GM20431 (cell line): ENCODE measurements around the gene TEDC2.
"Not testable (repeated sequence)": the region's sequence is repeated elsewhere in the genome, so short reads cannot be mapped to it uniquely, and the experiment has no call there.

Source experiments
- in situ Hi-C: fragments of 300-500 bp; cut with MseI, MboI; formaldehyde crosslinking; loops from one replicate; pipeline ENCODE4 v1.15.0; 2020; ENCODE audit warnings: low sequenced_read_pairs; ENCODE audit not compliant: unreplicated experiment

TEDC2 gene

GRCh38 chr16:2459647-2460390, at the start of gene TEDC2:
Gene TEDC2, plus strand, starts transcription at chr16:2460109. Its CDS starts 36 bp downstream, at chr16:2460145.
- in situ Hi-C loops = no loop called here

GRCh38 chr16:2415085-2415484, 44.8 kb upstream of the TEDC2 start:
- in situ Hi-C loops = no loop called here

- in situ Hi-C loops = no loop called here
Measured at GRCh38 chr16:2420035-2420434, 39.9 kb upstream of the TEDC2 start.

DNA sequence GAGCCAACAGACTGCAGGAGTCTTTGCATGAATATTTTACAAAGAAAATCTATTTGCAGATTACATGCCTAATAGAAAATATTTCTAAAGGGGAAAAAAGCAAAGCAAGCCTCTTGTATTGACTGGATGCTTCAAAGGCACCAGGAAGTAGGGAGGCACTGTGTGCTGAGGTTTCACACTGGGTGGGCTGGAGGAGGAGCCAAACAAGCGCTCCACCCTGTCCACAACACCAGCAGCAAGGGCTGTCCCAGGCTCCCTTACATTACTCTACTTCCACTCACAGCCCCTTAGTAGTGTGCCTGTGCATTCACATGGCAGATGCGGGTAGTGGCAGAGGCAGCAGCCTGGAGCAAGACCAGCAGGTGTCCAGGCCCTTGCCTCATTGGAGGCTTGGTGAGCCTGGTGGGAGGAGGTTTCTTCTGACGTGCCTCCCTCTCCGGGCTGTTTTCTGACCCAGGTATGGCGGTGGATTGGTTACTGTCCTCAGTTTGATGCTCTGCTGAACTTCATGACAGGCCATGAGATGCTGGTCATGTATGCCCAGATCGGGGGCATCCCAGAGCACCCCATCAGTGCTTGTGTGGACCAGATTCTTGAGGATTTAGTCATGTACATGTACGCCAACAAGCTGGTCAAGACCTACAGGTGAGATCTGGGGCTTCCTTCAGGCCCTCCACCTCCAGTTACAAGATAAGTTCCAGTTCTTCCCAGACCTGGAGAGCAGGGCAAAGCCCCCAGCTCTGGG, 37.6 kb upstream of the TEDC2 start:
- in situ Hi-C loops = no loop called here

GRCh38 chr16:2424061-2425007, 35.6 kb upstream of the TEDC2 start:
- in situ Hi-C loops = no loop called here

GRCh38 chr16:2425008-2425518, 34.8 kb upstream of the TEDC2 start:
- in situ Hi-C loops = no loop called here

DNA sequence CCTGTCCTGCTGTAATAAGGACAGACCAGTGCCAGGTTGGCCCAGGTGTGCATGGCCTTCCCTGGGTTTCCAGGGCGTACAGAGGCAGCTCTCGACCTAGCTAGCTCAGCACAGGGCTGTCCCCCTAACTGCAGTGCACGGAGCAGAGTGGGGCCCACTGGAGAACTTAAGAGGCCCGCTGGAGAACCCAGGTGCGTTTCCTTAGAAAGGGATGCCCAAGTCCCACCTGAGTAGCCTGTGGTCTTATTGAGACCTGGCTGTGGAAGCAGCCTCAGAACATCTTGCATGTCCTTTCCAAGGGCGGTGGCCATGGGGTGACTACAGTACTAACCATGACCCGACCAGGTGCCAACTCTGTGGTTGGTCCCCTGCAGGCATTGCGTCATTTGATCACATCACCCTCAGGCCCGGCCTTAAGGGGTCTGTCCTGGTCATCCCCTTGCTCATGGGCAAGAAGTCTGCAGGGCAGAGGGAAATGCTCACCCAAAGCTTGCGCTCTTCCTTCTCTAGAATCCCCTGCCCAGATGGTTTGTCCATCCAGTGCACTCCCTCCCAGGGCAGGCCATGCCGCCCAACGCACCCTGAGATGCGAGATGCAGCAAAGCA, 34.0 kb upstream of the TEDC2 start:
- in situ Hi-C loops = no loop called here

- in situ Hi-C loops = no loop called here
Measured at GRCh38 chr16:2426941-2427361, 33.0 kb upstream of the TEDC2 start.

DNA sequence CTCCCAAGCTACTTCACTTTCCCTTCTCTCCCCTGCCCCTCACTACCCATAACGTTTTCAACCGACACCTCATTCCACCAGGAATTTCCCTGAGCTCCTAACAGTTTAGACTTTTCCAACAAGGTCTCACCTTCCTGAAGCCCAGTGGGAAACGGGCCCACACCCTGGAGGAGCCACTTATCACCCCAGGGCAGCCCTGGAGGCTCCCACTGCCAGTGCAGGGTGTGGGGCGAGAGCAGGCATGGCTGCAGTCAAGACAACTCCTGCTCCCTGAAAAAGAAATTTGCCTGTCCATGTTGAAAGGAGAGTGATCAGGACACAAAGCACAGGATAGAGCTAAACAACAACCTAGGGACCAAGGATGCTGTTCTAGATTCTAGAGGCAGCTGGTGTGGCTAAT, 32.4 kb upstream of the TEDC2 start:
- in situ Hi-C loops = no loop called here

DNA sequence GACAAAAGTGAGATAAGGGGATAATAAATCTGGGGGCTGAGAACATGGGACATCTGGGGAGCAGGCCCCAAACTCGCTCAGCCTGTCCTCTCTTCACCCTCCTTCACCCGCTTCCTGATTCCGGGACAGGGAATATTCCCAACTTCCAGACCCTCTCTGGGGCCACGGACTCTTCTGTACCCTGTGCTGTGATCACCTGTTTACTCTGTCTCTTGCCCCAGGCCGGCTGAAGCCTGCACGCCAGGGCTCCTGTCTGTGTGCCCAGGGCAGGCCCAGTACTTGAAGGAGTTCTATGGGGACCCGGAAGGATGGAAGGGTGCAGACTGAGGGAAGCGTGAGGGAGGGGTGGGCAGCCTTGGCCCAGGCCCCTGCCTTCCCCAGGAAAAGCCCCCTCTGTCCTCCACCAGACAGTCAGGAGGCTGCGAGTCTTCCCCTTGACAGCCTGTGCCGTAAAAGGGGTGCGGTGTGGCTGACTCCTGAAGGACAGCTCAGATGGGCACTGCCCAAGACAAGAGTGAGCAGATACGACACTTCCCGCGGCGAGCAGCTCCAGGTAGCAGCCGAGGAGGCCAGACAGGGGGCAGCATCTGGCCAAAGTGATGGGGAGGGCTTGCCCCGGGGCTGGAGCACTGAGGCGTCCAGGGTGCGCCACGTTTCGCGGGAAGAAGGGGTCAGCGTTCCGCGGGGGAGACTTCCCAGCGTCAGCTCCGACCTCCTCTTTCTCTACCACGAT, 31.7 kb upstream of the TEDC2 start:
- in situ Hi-C loops = no loop called here

DNA sequence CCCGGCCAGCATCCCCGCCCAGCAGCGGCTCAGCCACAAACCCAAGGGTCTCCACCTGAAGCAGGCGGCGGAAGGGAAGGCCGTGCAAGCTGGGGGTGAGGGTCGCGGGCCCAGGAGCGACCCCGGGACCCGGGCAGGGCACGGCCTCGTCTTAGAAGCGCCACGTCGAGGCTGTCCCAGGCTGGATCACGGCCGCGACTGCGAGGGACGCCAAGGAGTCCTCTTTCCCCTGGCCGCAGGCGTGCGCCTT, 31.2 kb upstream of the TEDC2 start:
- in situ Hi-C loops = no loop called here

- in situ Hi-C loops = no loop called here
Measured at GRCh38 chr16:2429034-2429770, 30.7 kb upstream of the TEDC2 start, which contains the start of gene CCNF. Gene CCNF, plus strand, starts transcription at chr16:2429447. Its CDS starts 35 bp downstream, at chr16:2429482.

DNA sequence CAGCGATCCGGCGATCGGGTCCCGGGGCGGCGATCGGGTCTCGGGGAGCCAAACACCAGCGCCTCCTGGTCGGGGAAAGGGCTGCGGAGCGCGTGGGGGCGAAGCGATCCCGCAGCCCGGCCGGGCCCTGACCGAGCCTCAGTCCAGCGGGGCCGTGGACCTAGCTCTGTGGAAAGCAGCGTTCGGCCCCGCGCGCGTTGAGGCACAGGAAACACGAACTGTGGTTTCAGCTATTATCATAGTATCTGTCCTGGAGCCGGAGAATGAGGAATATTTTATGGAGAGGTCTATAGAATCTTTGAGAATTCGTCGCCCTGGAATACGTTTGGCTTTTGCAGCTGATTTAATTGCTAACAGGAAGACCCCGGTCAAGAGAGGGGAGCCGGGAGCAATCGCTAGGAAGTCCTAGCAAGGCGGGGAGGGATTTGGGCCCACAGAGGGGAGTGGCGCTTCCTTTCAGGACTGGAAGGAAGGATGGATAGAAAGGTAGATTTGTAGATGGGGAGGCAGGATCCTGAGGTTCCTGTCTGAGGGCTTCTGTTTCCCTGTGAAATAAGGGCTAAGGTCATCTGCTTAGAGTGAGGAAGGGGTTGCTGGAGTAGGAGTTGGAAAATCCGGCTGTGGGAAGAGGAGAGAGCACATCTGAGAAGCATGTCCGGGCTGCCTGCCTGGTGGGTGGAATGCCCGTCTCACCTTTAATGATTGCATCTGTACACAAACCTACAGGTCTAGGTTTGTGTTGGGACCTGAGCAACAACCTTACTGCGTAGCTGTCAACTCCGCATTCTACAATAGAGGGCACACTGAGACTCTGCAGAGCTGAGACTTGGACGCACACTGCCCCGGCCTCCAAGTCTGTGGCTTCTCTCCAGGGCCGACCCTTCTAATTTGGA, 29.9 kb upstream of the TEDC2 start:
- in situ Hi-C loops = no loop called here

DNA sequence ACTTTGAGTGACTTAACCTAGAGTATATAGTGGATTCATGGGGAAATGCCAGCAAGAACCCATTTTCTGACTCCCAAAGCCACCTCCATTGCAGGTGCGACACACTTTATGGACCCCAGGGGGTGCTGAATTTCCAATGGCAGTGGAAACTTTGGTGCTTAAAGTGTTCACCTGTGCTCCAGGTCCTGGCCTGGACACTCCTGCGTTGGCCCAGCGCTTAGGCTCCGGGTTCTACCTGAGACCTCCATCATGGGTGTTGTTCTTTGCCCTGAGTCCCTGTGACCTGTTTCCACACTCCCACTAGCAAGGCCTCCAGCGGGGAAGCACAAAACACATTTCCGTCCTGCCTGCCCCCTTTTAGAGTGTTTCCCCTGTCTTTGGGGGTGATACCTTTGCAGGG, 27.6 kb upstream of the TEDC2 start:
- in situ Hi-C loops = no loop called here

GRCh38 chr16:2432801-2433505, 27.0 kb upstream of the TEDC2 start:
- in situ Hi-C loops = no loop called here

DNA sequence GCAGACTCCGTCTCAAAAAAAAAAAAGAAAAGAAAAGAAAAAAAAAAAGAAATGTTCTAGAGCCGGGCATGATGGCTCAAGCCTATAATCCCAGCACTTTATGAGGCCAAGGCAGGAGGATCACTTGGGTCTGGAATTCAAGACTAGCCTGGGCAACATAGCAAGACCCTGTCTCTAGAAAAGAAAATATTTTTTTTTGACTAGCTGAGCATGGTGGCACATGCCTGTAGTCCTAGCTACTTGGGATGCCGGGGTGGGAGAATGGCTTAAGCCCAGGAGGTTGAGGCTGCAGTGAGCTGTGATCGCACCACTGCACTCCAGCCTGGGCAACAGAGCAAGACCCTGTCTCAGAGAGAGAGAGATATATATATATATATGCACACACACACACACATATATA, 24.7 kb upstream of the TEDC2 start:
- in situ Hi-C loops = not testable (repeated sequence)

GRCh38 chr16:2436110-2436509, 23.8 kb upstream of the TEDC2 start:
- in situ Hi-C loops = no loop called here
